Measurements from ENCODE around the gene RPL26. TPM values are rescaled to one million over a fixed set of nuclear protein-coding genes. Genes with fewer than 3 reads are reported as not detected.

Gene RPL26
- total RNA-seq, 4 donors from 2014 or later = 2,419 to 4,673 (median 3,203) TPM

- Histone ChIP-seq H3K27me3 (no peaks in the 10 kb centered on the region), H3K4me3 (no peak overlapping the region), H3K27ac (no peak overlapping the region), H3K4me1 (peaks cover 17% of the 10 kb centered on the region), H3K36me3 (no peaks in the 10 kb centered on the region), H3K9me3 (no peaks in the 10 kb centered on the region)
- WGBS = 85% methylated on average over 4 of the region's 4 CpGs
- TF ChIP-seq POLR2AphosphoS5 (IDR thresholded peaks at IDR 0.05) (no peak), POLR2A (IDR thresholded peaks at IDR 0.05) (no peak), CTCF (IDR thresholded peaks at IDR 0.05) (no peak), EP300 (IDR thresholded peaks at IDR 0.05) (no peak)
- no peak for DNase-seq (ENCODE audit: low spot score in 2 of 2)
These were observed 30.3 kb upstream of the RPL26 start for GRCh38 chr17:8413328-8413727.

DNA sequence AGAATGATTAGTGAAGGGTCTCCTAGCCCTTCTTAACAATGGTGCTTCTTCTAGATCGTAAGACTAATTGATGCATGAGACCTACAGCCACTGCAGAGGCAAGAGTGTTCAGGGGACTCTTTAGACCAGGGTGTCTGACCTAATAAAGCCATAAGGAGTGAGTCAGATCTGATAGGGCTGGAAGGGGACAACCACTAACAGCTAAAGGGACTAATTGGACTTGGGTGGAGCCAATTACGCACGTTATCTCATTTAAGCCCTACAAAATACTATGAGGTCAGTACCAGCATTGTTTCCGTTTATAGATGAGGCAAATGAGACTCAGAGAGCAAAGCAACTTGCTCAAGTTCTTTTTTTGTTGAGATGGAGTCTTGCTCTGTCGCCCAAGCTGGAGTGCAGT, 29.1 kb upstream of the RPL26 start:
- Histone ChIP-seq H3K27ac (no peak overlapping the region), H3K4me3 (no peak overlapping the region), H3K36me3 (no peaks in the 10 kb centered on the region), H3K4me1 (peaks cover 22% of the 10 kb centered on the region), H3K9me3 (no peaks in the 10 kb centered on the region), H3K27me3 (no peaks in the 10 kb centered on the region)
- TF ChIP-seq CTCF (IDR thresholded peaks at IDR 0.05) (no peak), POLR2AphosphoS5 (IDR thresholded peaks at IDR 0.05) (no peak), EP300 (IDR thresholded peaks at IDR 0.05) (no peak), POLR2A (IDR thresholded peaks at IDR 0.05) (no peak)
- DNase-seq (ENCODE audit: low spot score in 2 of 2) = no peak
- WGBS = 76% methylated on average over 5 of the region's 5 CpGs

GRCh38 chr17:8410883-8411238, 27.9 kb upstream of the RPL26 start:
- Histone ChIP-seq H3K4me3 (no peak overlapping the region), H3K27ac (no peak overlapping the region)

DNA sequence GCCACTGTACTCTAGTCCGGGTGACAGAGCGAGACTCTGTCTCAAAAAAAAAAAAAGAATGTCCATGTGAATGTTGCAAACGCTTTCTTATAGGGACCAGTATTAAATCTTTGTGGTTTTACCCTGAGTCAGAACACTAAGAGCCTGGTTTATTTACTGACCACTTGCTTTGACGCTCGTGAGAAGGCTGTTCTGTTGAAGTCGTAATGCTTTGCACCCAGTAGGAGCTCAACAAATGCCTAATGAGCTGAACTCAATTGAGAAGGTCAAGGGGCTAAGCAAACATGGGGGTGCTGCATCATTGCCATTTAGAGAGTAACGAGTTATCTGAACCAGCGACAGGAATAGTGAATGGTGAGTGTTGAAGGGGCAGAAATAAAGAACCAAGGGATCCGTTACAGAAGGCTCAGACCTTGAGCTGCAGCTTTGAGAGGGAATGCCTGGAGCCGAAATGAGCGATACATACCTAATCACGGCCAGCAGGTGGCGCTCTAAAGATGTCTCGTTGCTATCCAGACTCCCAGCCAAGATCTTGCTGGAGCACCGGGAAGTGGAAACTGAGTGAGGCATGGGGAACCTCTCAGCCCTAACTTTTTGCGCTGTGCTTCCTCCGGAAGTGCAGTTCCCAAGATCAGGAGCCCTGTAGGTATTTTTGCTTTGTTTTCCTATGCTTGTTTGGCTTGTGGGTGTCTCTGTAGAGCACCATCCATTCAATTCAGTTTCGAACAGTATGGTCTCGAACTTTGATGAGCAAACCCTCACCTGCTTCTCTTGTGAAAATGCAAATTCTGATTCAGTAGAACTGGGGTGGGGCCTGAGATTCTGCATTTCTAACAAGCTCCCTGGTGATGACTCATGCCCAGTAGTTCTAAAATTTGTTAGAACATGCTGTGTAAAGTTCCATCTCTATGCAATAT, 27.2 kb upstream of the RPL26 start:
- Histone ChIP-seq H3K4me1 (peaks cover 22% of the 10 kb centered on the region), H3K4me3 (no peak overlapping the region), H3K27ac (no peak overlapping the region), H3K36me3 (no peaks in the 10 kb centered on the region), H3K27me3 (no peaks in the 10 kb centered on the region), H3K9me3 (no peaks in the 10 kb centered on the region)
- DNase-seq (ENCODE audit: low spot score in 2 of 2) = peak; percentile 90 to 92
- 27% methylated on average over 19 of the region's 19 CpGs for WGBS
- TF ChIP-seq POLR2A (IDR thresholded peaks at IDR 0.05) = no peak
- TF ChIP-seq POLR2AphosphoS5 (IDR thresholded peaks at IDR 0.05) = no peak
- TF ChIP-seq CTCF (IDR thresholded peaks at IDR 0.05) = peak; percentile 70 to 77
- TF ChIP-seq EP300 (IDR thresholded peaks at IDR 0.05) = no peak

More at GRCh38 chr17:8410883-8411238, 27.9 kb upstream of the RPL26 start:
- no peaks in the 10 kb centered on the region for H3K36me3 ChIP-seq
- H3K9me3 ChIP-seq = no peaks in the 10 kb centered on the region
- TF ChIP-seq POLR2AphosphoS5 (IDR thresholded peaks at IDR 0.05) (no peak), EP300 (IDR thresholded peaks at IDR 0.05) (no peak), CTCF (IDR thresholded peaks at IDR 0.05) (no peak), POLR2A (IDR thresholded peaks at IDR 0.05) (no peak)
- 100% methylated on average over 1 of the region's 1 CpG for WGBS
- DNase-seq (ENCODE audit: low spot score in 2 of 2) = no peak
- peaks cover 22% of the 10 kb centered on the region for H3K4me1 ChIP-seq
- H3K27me3 ChIP-seq = no peaks in the 10 kb centered on the region

- no peak for TF ChIP-seq EP300 (IDR thresholded peaks at IDR 0.05)
- no peak for TF ChIP-seq POLR2A (IDR thresholded peaks at IDR 0.05)
- TF ChIP-seq CTCF (IDR thresholded peaks at IDR 0.05) = no peak
- TF ChIP-seq POLR2AphosphoS5 (IDR thresholded peaks at IDR 0.05) = no peak
- no peaks in the 10 kb centered on the region for H3K27me3 ChIP-seq
- 30% methylated on average over 14 of the region's 14 CpGs for WGBS
- peaks cover 22% of the 10 kb centered on the region for H3K4me1 ChIP-seq
- no peak overlapping the region for H3K27ac ChIP-seq
- H3K9me3 ChIP-seq = no peaks in the 10 kb centered on the region
- H3K36me3 ChIP-seq = no peaks in the 10 kb centered on the region
- DNase-seq (ENCODE audit: low spot score in 2 of 2) = no peak
- H3K4me3 ChIP-seq = no peak overlapping the region
These were observed 25.4 kb upstream of the RPL26 start for GRCh38 chr17:8408371-8408770.
